SK-N-SH (cell line): ENCODE results near the gene PRR20G. TPM values are rescaled to one million over a fixed set of nuclear protein-coding genes. Genes with fewer than 3 reads are reported as not detected.

Experiments used
- CTCF ChIA-PET: fragments of 300-600, 350-600 bp; formaldehyde crosslinking; extraction: SDS; loops from one replicate; lab custom pipeline; 2021; lab: Yijun Ruan, JAX
- POLR2A ChIA-PET: fragments of 350-600 bp; sonication (Branson Sonifier 250); formaldehyde crosslinking; extraction: SDS; loops from one replicate; lab custom pipeline; 2020; ENCODE audit warnings: antibody characterized with exemption, inconsistent platforms; lab: Yijun Ruan, JAX
- DNase-seq: peaks from one replicate; pipeline ENCODE4 v3.0.0; 2012
- H2AFZ ChIP-seq: fragments of 200-600 bp; sonication (generic); 2 replicates; pipeline ENCODE4 v1.8.1; 2016; ENCODE audit warnings: antibody characterized with exemption, mild to moderate bottlenecking, low read depth
- H3F3A ChIP-seq: fragments of 200-600 bp; sonication (generic); replicated peaks from 2 replicates; pipeline ENCODE3; 2016; ENCODE audit warnings: antibody characterized with exemption, mild to moderate bottlenecking; ENCODE audit not compliant: insufficient read depth
- H3K27ac ChIP-seq, 2 experiments: fragments of 200-500 bp in 1 of 2; fragments of 200-600 bp in 1 of 2; sonication (Bioruptor generic) in 1 of 2; sonication (generic), shearing (Covaris generic) in 1 of 2; 2 replicates each; pipeline versions ENCODE4 v1.5.1 to v1.6.1; 2014 to 2016; ENCODE audit warnings: low read depth in 2 of 2, inconsistent platforms in 1 of 2, low read length in 1 of 2, mild to moderate bottlenecking in 1 of 2, mixed read lengths in 1 of 2
- H3K27me3 ChIP-seq: fragments of 200-600 bp; sonication (generic), shearing (Covaris generic); 2 replicates; pipeline ENCODE4 v1.6.1; 2016; ENCODE audit warnings: mixed run types; ENCODE audit not compliant: insufficient read depth
- H3K36me3 ChIP-seq, 2 experiments: fragments of 200-500 bp in 1 of 2; fragments of 200-600 bp in 1 of 2; sonication (Bioruptor generic) in 1 of 2; sonication (generic) in 1 of 2; replicated peaks in 1 of 2; 2 replicates each; pipeline versions ENCODE3 to v1.5.1; 2014 to 2016; ENCODE audit warnings: low read length in 1 of 2, mild to moderate bottlenecking in 1 of 2; ENCODE audit not compliant: insufficient read depth in 2 of 2, control insufficient read depth in 1 of 2
- H3K4me1 ChIP-seq, 2 experiments: fragments of 200-500 bp in 1 of 2; fragments of 200-600 bp in 1 of 2; sonication (Bioruptor generic) in 1 of 2; sonication (generic), shearing (Covaris generic) in 1 of 2; 2 replicates each; pipeline versions ENCODE4 v1.5.1 to v1.6.1; 2014 to 2016; ENCODE audit warnings: low read depth in 1 of 2, low read length in 1 of 2, mixed run types in 1 of 2; ENCODE audit not compliant: insufficient read depth in 2 of 2, control insufficient read depth in 1 of 2
- H3K4me2 ChIP-seq: fragments of 200-600 bp; sonication (generic), shearing (Covaris generic); 2 replicates; pipeline ENCODE4 v1.6.1; 2017; ENCODE audit warnings: mixed run types
- H3K4me3 ChIP-seq, 2 experiments: fragments of 200-500 bp in 1 of 2; fragments of 200-600 bp in 1 of 2; sonication (Bioruptor generic) in 1 of 2; sonication (generic), shearing (Covaris generic) in 1 of 2; 2 replicates each; pipeline versions ENCODE4 v1.5.1 to v1.8.1; 2014 to 2016; ENCODE audit warnings: low read depth in 2 of 2, inconsistent platforms in 1 of 2, low read length in 1 of 2, mild to moderate bottlenecking in 1 of 2, mixed read lengths in 1 of 2, moderate library complexity in 1 of 2
- H3K79me2 ChIP-seq: fragments of 200-600 bp; sonication (generic); 2 replicates; pipeline ENCODE4 v1.8.1; 2017; ENCODE audit warnings: mild to moderate bottlenecking; ENCODE audit not compliant: insufficient read depth
- H3K9ac ChIP-seq: fragments of 200-600 bp; sonication (generic); 2 replicates; pipeline ENCODE4 v1.6.1; 2017; ENCODE audit warnings: mixed run types
- H3K9me2 ChIP-seq: fragments of 200-600 bp; sonication (generic); 2 replicates; pipeline ENCODE4 v1.6.1; 2017; ENCODE audit warnings: mixed run types
- H3K9me3 ChIP-seq: fragments of 200-600 bp; sonication (generic); 2 replicates; pipeline ENCODE4 v1.6.1; 2017; ENCODE audit warnings: mixed run types, mild to moderate bottlenecking, moderate library complexity
- H4K20me1 ChIP-seq: fragments of 200-600 bp; sonication (generic); 2 replicates; pipeline ENCODE4 v1.6.1; 2017; ENCODE audit warnings: mild to moderate bottlenecking, mixed run types; ENCODE audit not compliant: insufficient read depth
- FOSL2 ChIP-seq: IDR thresholded peaks from 2 replicates; pipeline ENCODE4 v1.4.0; 2012; ENCODE audit warnings: low read depth, mild to moderate bottlenecking, moderate library complexity, borderline replicate concordance
- JUND ChIP-seq: IDR thresholded peaks from 2 replicates; pipeline ENCODE4 v1.4.0; 2012
- NFIC ChIP-seq: IDR thresholded peaks from 2 replicates; pipeline ENCODE4 v1.4.0; 2012; ENCODE audit warnings: borderline replicate concordance
- NRF1 ChIP-seq: IDR thresholded peaks from 2 replicates; pipeline ENCODE4 v1.6.1; 2012; ENCODE audit warnings: low read depth, mild to moderate bottlenecking, low read length
- POLR2AphosphoS5 ChIP-seq: IDR thresholded peaks from 2 replicates; pipeline ENCODE4 v1.6.1; 2012; ENCODE audit warnings: low read depth, low read length
- RXRA ChIP-seq: IDR thresholded peaks from 2 replicates; pipeline ENCODE4 v1.4.0; 2012; ENCODE audit warnings: low read depth, mild to moderate bottlenecking, borderline replicate concordance
- SIN3A ChIP-seq: IDR thresholded peaks from 2 replicates; pipeline ENCODE4 v1.6.1; 2012; ENCODE audit warnings: low read depth, mild to moderate bottlenecking, low read length, moderate library complexity, borderline replicate concordance
- WGBS: methylation state at CpG from one replicate; pipeline ENCODE4 v1.1.6; 2017; ENCODE audit warnings: low lambda C conversion rate; 5-methylcytosine and 5-hydroxymethylcytosine counted together
- polyA plus RNA-seq, 3 experiments: library from polyadenylated mRNA; depleted of rRNA; stranded (reverse); fragments of >200 nt; gene quantifications; 2 replicates each; pipeline ENCODE4 v1.2.3, GENCODE V29; 2012
- TF ChIP-seq, protein P1 (sequence below): fragments of 200-600 bp; sonication (generic); IDR thresholded peaks from 2 replicates; pipeline ENCODE4 v1.6.1; 2017; ENCODE audit warnings: antibody characterized with exemption, mild to moderate bottlenecking, moderate library complexity
- TF ChIP-seq, protein P2 (sequence below): fragments of 150-350 bp; IDR thresholded peaks from 2 replicates; pipeline ENCODE4 v1.6.1; 2017; ENCODE audit warnings: antibody characterized with exemption, low read length, low read depth, borderline replicate concordance
- TF ChIP-seq, protein P3 (sequence below): IDR thresholded peaks from 2 replicates; pipeline ENCODE4 v1.6.1; 2012; ENCODE audit warnings: mild to moderate bottlenecking, low read depth, low read length, moderate library complexity

Gene PRR20G
- polyA plus RNA-seq, 1 of the 3 experiments (the other 2 are of a cell fraction): not detected

DNA sequence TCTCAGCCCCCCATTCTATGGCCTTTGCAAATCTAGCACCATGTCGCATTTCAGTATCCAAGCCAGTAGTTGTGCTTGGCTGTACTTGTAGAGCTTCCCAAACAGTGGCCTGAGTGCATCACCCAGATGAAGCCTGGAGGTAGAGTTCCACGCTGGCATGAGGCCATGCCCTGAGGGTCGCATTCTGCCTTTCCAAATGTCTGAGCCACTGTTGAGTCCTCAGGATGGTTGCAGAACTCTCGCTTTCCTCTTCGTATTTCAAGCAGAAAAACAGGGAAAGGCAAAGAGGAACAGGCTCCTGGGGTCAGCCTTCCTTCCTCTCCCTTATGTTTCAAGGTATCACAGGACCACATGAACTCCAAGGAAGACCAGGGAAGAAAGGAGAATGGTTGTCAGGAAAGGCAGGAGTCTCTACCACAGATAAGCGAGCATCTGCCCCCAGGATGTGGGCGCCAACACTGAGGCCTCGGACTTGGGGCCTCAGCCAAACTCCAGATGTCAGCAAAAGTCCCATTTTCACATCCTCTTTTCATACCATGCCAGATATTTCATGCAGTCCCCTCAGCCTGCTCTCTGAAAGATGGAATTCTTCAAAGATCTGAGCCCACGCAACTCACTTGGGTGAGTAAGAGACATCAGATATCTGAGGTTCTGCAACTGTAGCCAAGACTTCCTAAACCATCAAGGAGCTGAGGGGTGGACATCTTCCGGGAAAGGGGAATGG lies 19.4 kb upstream of the PRR20G start:
- POLR2A ChIA-PET: no interaction called here
- Histone ChIP-seq H3K79me2 (no peaks in the 10 kb centered on the region), H3K4me2 (no peak overlapping the region), H3K9ac (no peak overlapping the region), H3K27ac (no peak overlapping the region), H3K9me3 (no peaks in the 10 kb centered on the region), H3K9me2 (no peaks in the 10 kb centered on the region), H4K20me1 (no peaks in the 10 kb centered on the region), H3K27me3 (no peaks in the 10 kb centered on the region; the same call in 1 of the 2 replicates), H3K4me3 (no peak overlapping the region), H3K4me1 (peaks cover 0 to 31% of the 10 kb centered on the region in 2 experiments; a peak in 2 of 4 replicates), H2AFZ (no peak overlapping the region), H3K36me3 (no peaks in the 10 kb centered on the region), H3F3A (no peaks in the 10 kb centered on the region)
- 59% methylated on average over 9 of the region's 10 CpGs for WGBS
- no peak for DNase-seq
- TF ChIP-seq, protein P1, sequence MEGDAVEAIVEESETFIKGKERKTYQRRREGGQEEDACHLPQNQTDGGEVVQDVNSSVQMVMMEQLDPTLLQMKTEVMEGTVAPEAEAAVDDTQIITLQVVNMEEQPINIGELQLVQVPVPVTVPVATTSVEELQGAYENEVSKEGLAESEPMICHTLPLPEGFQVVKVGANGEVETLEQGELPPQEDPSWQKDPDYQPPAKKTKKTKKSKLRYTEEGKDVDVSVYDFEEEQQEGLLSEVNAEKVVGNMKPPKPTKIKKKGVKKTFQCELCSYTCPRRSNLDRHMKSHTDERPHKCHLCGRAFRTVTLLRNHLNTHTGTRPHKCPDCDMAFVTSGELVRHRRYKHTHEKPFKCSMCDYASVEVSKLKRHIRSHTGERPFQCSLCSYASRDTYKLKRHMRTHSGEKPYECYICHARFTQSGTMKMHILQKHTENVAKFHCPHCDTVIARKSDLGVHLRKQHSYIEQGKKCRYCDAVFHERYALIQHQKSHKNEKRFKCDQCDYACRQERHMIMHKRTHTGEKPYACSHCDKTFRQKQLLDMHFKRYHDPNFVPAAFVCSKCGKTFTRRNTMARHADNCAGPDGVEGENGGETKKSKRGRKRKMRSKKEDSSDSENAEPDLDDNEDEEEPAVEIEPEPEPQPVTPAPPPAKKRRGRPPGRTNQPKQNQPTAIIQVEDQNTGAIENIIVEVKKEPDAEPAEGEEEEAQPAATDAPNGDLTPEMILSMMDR: no peak
- TF ChIP-seq NRF1: no peak
- TF ChIP-seq RXRA: no peak
- TF ChIP-seq, protein P2, sequence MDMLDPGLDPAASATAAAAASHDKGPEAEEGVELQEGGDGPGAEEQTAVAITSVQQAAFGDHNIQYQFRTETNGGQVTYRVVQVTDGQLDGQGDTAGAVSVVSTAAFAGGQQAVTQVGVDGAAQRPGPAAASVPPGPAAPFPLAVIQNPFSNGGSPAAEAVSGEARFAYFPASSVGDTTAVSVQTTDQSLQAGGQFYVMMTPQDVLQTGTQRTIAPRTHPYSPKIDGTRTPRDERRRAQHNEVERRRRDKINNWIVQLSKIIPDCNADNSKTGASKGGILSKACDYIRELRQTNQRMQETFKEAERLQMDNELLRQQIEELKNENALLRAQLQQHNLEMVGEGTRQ: no peak
- TF ChIP-seq NFIC: no peak
- no peak for TF ChIP-seq FOSL2
- TF ChIP-seq POLR2AphosphoS5: no peak
- TF ChIP-seq JUND: no peak
- no peak for TF ChIP-seq SIN3A
- TF ChIP-seq, protein P3, sequence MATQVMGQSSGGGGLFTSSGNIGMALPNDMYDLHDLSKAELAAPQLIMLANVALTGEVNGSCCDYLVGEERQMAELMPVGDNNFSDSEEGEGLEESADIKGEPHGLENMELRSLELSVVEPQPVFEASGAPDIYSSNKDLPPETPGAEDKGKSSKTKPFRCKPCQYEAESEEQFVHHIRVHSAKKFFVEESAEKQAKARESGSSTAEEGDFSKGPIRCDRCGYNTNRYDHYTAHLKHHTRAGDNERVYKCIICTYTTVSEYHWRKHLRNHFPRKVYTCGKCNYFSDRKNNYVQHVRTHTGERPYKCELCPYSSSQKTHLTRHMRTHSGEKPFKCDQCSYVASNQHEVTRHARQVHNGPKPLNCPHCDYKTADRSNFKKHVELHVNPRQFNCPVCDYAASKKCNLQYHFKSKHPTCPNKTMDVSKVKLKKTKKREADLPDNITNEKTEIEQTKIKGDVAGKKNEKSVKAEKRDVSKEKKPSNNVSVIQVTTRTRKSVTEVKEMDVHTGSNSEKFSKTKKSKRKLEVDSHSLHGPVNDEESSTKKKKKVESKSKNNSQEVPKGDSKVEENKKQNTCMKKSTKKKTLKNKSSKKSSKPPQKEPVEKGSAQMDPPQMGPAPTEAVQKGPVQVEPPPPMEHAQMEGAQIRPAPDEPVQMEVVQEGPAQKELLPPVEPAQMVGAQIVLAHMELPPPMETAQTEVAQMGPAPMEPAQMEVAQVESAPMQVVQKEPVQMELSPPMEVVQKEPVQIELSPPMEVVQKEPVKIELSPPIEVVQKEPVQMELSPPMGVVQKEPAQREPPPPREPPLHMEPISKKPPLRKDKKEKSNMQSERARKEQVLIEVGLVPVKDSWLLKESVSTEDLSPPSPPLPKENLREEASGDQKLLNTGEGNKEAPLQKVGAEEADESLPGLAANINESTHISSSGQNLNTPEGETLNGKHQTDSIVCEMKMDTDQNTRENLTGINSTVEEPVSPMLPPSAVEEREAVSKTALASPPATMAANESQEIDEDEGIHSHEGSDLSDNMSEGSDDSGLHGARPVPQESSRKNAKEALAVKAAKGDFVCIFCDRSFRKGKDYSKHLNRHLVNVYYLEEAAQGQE: no peak
- CTCF ChIA-PET: interaction anchor here (0.9 to 2.0 kb wide), 3 partner anchors 16 to 322 kb away, joined by 3 to 6 read pairs (median 4); no protein-coding TSS in a partner anchor
